MM.1S (cell line): ENCODE data around the gene INTS2.

Experiments
- EZH2 ChIP-seq: fragments of 300-600 bp; sonication (generic); optimal IDR thresholded peaks from 2 replicates; pipeline ENCODE3; 2017; ENCODE audit warnings: low read depth, mild to moderate bottlenecking, antibody characterized with exemption, low read length, mixed read lengths
- TF ChIP-seq, protein P1 (sequence below): fragments of 300-600 bp; sonication (generic); IDR thresholded peaks from 2 replicates; pipeline ENCODE4 v1.5.1; 2016; ENCODE audit warnings: antibody characterized with exemption, low read length, mixed read lengths

GRCh38 chr17:61878984-61879612 lies 48.7 kb downstream of the INTS2 start:
- TF ChIP-seq, protein P1, sequence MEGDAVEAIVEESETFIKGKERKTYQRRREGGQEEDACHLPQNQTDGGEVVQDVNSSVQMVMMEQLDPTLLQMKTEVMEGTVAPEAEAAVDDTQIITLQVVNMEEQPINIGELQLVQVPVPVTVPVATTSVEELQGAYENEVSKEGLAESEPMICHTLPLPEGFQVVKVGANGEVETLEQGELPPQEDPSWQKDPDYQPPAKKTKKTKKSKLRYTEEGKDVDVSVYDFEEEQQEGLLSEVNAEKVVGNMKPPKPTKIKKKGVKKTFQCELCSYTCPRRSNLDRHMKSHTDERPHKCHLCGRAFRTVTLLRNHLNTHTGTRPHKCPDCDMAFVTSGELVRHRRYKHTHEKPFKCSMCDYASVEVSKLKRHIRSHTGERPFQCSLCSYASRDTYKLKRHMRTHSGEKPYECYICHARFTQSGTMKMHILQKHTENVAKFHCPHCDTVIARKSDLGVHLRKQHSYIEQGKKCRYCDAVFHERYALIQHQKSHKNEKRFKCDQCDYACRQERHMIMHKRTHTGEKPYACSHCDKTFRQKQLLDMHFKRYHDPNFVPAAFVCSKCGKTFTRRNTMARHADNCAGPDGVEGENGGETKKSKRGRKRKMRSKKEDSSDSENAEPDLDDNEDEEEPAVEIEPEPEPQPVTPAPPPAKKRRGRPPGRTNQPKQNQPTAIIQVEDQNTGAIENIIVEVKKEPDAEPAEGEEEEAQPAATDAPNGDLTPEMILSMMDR, result no peak
- no peak for TF ChIP-seq EZH2
